NB4 (cell line): ENCODE results near the gene EPHA10.

ENCODE experiments used
- DNase-seq: peaks from one replicate; pipeline ENCODE4 v3.0.0; 2010; ENCODE audit warnings: low read depth
- H3K4me3 ChIP-seq: one replicate; pipeline ENCODE4 v1.5.1; 2011; ENCODE audit warnings: mild to moderate bottlenecking, low read depth, low read length, moderate library complexity
- MAX ChIP-seq: IDR thresholded peaks from 2 replicates; pipeline ENCODE4 v1.6.1; 2011; ENCODE audit warnings: low read depth, low read length
- MYC ChIP-seq: IDR thresholded peaks from 2 replicates; pipeline ENCODE4 v1.6.1; 2011; ENCODE audit warnings: low read depth, low read length
- POLR2A ChIP-seq: IDR thresholded peaks from 2 replicates; pipeline ENCODE4 v1.6.1; 2011; ENCODE audit warnings: mild to moderate bottlenecking; ENCODE audit not compliant: insufficient read length; ENCODE audit errors: extremely low read depth
- TF ChIP-seq, protein P1 (sequence below): IDR thresholded peaks from one replicate; pipeline ENCODE4 v1.5.1; 2012; ENCODE audit warnings: low read depth, low read length

Gene EPHA10

GRCh38 chr1:37723390-37724078 is 41.4 kb downstream of the EPHA10 start:
- peak; percentile 96 for DNase-seq
- TF ChIP-seq, protein P1, sequence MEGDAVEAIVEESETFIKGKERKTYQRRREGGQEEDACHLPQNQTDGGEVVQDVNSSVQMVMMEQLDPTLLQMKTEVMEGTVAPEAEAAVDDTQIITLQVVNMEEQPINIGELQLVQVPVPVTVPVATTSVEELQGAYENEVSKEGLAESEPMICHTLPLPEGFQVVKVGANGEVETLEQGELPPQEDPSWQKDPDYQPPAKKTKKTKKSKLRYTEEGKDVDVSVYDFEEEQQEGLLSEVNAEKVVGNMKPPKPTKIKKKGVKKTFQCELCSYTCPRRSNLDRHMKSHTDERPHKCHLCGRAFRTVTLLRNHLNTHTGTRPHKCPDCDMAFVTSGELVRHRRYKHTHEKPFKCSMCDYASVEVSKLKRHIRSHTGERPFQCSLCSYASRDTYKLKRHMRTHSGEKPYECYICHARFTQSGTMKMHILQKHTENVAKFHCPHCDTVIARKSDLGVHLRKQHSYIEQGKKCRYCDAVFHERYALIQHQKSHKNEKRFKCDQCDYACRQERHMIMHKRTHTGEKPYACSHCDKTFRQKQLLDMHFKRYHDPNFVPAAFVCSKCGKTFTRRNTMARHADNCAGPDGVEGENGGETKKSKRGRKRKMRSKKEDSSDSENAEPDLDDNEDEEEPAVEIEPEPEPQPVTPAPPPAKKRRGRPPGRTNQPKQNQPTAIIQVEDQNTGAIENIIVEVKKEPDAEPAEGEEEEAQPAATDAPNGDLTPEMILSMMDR: no peak
- TF ChIP-seq MYC (peak; percentile 86), MAX (peak; percentile 80), POLR2A (no peak)

GRCh38 chr1:37723072-37723389 is 41.9 kb downstream of the EPHA10 start:
- no peak for DNase-seq
- no peak for TF ChIP-seq MYC
- no peak overlapping the region for H3K4me3 ChIP-seq

More at GRCh38 chr1:37723390-37724078, 41.4 kb downstream of the EPHA10 start:
- H3K4me3 ChIP-seq: no peak overlapping the region

- TF ChIP-seq, protein P1: no peak
- TF ChIP-seq MAX (no peak), MYC (no peak), POLR2A (no peak)
- no peak for DNase-seq
- H3K4me3 ChIP-seq: no peak overlapping the region
Measured at GRCh38 chr1:37722181-37723071, 42.5 kb downstream of the EPHA10 start.

- H3K4me3 ChIP-seq: no peak overlapping the region
- DNase-seq: peak; percentile 60
- TF ChIP-seq, protein P1: no peak
- TF ChIP-seq MAX (no peak), MYC (no peak), POLR2A (no peak)
Measured at GRCh38 chr1:37721565-37721964, 43.4 kb downstream of the EPHA10 start.

- no peak overlapping the region for H3K4me3 ChIP-seq
- TF ChIP-seq POLR2A (no peak), MAX (no peak), MYC (no peak)
- TF ChIP-seq, protein P1: no peak
- no peak for DNase-seq
Measured at GRCh38 chr1:37720231-37721130, 44.4 kb downstream of the EPHA10 start.

GRCh38 chr1:37719572-37720195 is 45.2 kb downstream of the EPHA10 start:
- H3K4me3 ChIP-seq: no peak overlapping the region
- TF ChIP-seq POLR2A (no peak), MAX (no peak), MYC (no peak)
- TF ChIP-seq, protein P1: no peak
- DNase-seq: no peak
